OCI-LY1 (cell line): ENCODE data around the gene TMEM59L.

Experiments
- CTCF ChIP-seq: fragments of 200-600 bp; sonication (generic), shearing (Covaris generic); IDR thresholded peaks from 2 replicates; pipeline ENCODE4 v1.5.1; 2017; ENCODE audit warnings: mild to moderate bottlenecking, antibody characterized with exemption, low read length, moderate library complexity, mixed read lengths
- EZH2 ChIP-seq: fragments of 200-600 bp; sonication (generic), shearing (Covaris generic); IDR thresholded peaks from 2 replicates; pipeline ENCODE4 v1.8.0; 2017; ENCODE audit warnings: borderline replicate concordance, mixed run types, mild to moderate bottlenecking, antibody characterized with exemption, low read length, moderate library complexity, mixed read lengths

DNA sequence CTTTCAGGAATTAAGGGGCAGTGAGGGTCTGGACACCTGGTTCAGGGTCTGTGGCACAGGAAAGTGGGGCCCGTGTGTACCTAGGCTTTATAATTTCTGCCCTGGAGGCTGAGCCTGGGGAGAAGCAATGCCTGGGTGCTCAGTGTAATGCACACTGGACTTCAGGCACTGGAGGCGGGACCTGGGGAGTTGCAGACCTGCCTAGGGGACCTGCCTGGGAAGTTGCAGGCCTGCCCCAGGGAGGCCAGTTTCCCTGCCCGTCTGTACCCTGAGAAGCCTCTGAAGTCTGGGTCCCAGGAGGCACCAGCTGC is 2.5 kb upstream of the TMEM59L start:
- TF ChIP-seq CTCF (no peak), EZH2 (no peak)
